BLaER1 treated with 17β-estradiol and CSF1 and Interleukin-3, amounts not matched to agents 10 nM and 100 nM (cell line): ENCODE data around the gene AMZ1.
A peak's percentile ranks its signal among the peaks of the same experiment; 100 is the strongest.

Experiments
- H3K27ac ChIP-seq, 11 experiments: shearing (Covaris generic); formaldehyde crosslinking; 2 replicates each; pipeline ENCODE4 v1.8.1; 2022
- H3K27me3 ChIP-seq, 11 experiments: shearing (Covaris generic); formaldehyde crosslinking; 2 replicates each; pipeline ENCODE4 v1.8.1; 2022
- H3K36me3 ChIP-seq, 11 experiments: shearing (Covaris generic); formaldehyde crosslinking; 2 replicates each; pipeline ENCODE4 v1.8.1; 2022
- H3K4me1 ChIP-seq, 10 experiments: shearing (Covaris generic); formaldehyde crosslinking; 2 replicates each; pipeline ENCODE4 v1.8.1; 2022
- H3K4me2 ChIP-seq, 11 experiments: shearing (Covaris generic); formaldehyde crosslinking; 2 replicates each; pipeline ENCODE4 v1.8.1; 2022
- H3K4me3 ChIP-seq, 10 experiments: shearing (Covaris generic); formaldehyde crosslinking; 2 replicates each; pipeline ENCODE4 v1.8.1; 2022
- H3K9ac ChIP-seq, 11 experiments: shearing (Covaris generic); formaldehyde crosslinking; 2 replicates each; pipeline ENCODE4 v1.8.1; 2022
- H3K9me3 ChIP-seq, 11 experiments: shearing (Covaris generic); formaldehyde crosslinking; replicated peaks in 1 of 11; 2 replicates each; pipeline ENCODE4 v1.8.1; 2022
- H4K20me1 ChIP-seq, 11 experiments: shearing (Covaris generic); formaldehyde crosslinking; 2 replicates each; pipeline ENCODE4 v1.8.1; 2022
- Cebpa-rat ChIP-seq, 11 experiments: shearing (Covaris generic); IDR thresholded peaks; 2 replicates each; pipeline ENCODE4 v1.8.1; 2022

Gene AMZ1

GRCh38 chr7:2711895-2712675 is 24.1 kb downstream of the AMZ1 start:
- Histone ChIP-seq H3K27ac (peak overlapping the region in 8 of 11 experiments; percentile 46 to 83 (median 71); a peak in 16 of 22 replicates), H3K4me1 (peaks cover 82 to 100% (median 96%) of the 10 kb centered on the region in 10 experiments), H3K4me2 (peak overlapping the region; percentile 85 to 98 (median 93)), H4K20me1 (peaks cover 0 to 66% (median 0%) of the 10 kb centered on the region in 11 experiments; a peak in 4 of 22 replicates), H3K4me3 (no peak overlapping the region), H3K9ac (peak overlapping the region in 7 of 11 experiments; percentile 26 to 78 (median 58); a peak in 11 of 22 replicates), H3K9me3 (0 out of 22 replicates have a peak, but pooled peaks cover 0 to 4% (median 0%) of the 10 kb centered on the region in 11 experiments), H3K27me3 (peaks cover 0 to 51% (median 0%) of the 10 kb centered on the region in 11 experiments; a peak in 7 of 22 replicates), H3K36me3 (no peaks in the 10 kb centered on the region)
- TF ChIP-seq Cebpa-rat (IDR thresholded peaks at IDR 0.05) = no peak

- peak overlapping the region in 9 of 11 experiments; percentile 17 to 83 (median 70); a peak in 17 of 22 replicates for H3K27ac ChIP-seq
- H3K4me2 ChIP-seq = peak overlapping the region; percentile 85 to 98 (median 93)
- peak overlapping the region in 5 of 10 experiments; percentile 6 to 40 (median 9); a peak in 4 of 20 replicates for H3K4me3 ChIP-seq
- H3K36me3 ChIP-seq = no peaks in the 10 kb centered on the region
- peaks cover 95 to 100% (median 100%) of the 10 kb centered on the region in 10 experiments for H3K4me1 ChIP-seq
- H3K9me3 ChIP-seq = 0 out of 22 replicates have a peak, but pooled peaks cover 0 to 4% (median 0%) of the 10 kb centered on the region in 11 experiments
- H3K27me3 ChIP-seq = peaks cover 0 to 64% (median 0%) of the 10 kb centered on the region in 11 experiments; a peak in 7 of 22 replicates
- peak overlapping the region in 8 of 11 experiments; percentile 27 to 78 (median 50); a peak in 13 of 22 replicates for H3K9ac ChIP-seq
- peaks cover 0 to 72% (median 0%) of the 10 kb centered on the region in 11 experiments; a peak in 6 of 22 replicates for H4K20me1 ChIP-seq
- TF ChIP-seq Cebpa-rat (IDR thresholded peaks at IDR 0.05) = no peak
These were observed 25.4 kb downstream of the AMZ1 start for GRCh38 chr7:2713370-2713769.

GRCh38 chr7:2713978-2714377 is 26.0 kb downstream of the AMZ1 start:
- H3K4me3 ChIP-seq = peak overlapping the region in 5 of 10 experiments; percentile 6 to 40 (median 9); a peak in 6 of 20 replicates
- H3K9ac ChIP-seq = peak overlapping the region in 8 of 11 experiments; percentile 15 to 78 (median 50); a peak in 12 of 22 replicates
- no peaks in the 10 kb centered on the region for H3K36me3 ChIP-seq
- H3K4me2 ChIP-seq = peak overlapping the region; percentile 85 to 98 (median 93)
- peaks cover 100% of the 10 kb centered on the region in 10 experiments for H3K4me1 ChIP-seq
- 0 out of 22 replicates have a peak, but pooled peaks cover 0 to 4% (median 0%) of the 10 kb centered on the region in 11 experiments for H3K9me3 ChIP-seq
- H3K27ac ChIP-seq = peak overlapping the region in 8 of 11 experiments; percentile 17 to 83 (median 71); a peak in 14 of 22 replicates
- peaks cover 0 to 72% (median 0%) of the 10 kb centered on the region in 11 experiments; a peak in 6 of 22 replicates for H4K20me1 ChIP-seq
- peaks cover 0 to 68% (median 0%) of the 10 kb centered on the region in 11 experiments; a peak in 7 of 22 replicates for H3K27me3 ChIP-seq
- no peak for TF ChIP-seq Cebpa-rat (IDR thresholded peaks at IDR 0.05)

- Histone ChIP-seq H3K36me3 (no peaks in the 10 kb centered on the region; a peak in 1 of 22 replicates), H3K9me3 (0 out of 22 replicates have a peak, but pooled peaks cover 0 to 4% (median 0%) of the 10 kb centered on the region in 11 experiments), H3K27me3 (peaks cover 0 to 74% (median 0%) of the 10 kb centered on the region in 11 experiments; a peak in 7 of 22 replicates), H3K4me1 (peaks cover 97 to 100% (median 100%) of the 10 kb centered on the region in 10 experiments), H3K9ac (peak overlapping the region in 7 of 11 experiments; percentile 15 to 78 (median 58); a peak in 10 of 22 replicates), H3K27ac (peak overlapping the region in 10 of 11 experiments; percentile 12 to 83 (median 68); a peak in 19 of 22 replicates), H3K4me3 (peak overlapping the region in 6 of 10 experiments; percentile 5 to 41 (median 15); a peak in 9 of 20 replicates), H4K20me1 (peaks cover 0 to 71% (median 0%) of the 10 kb centered on the region in 11 experiments; a peak in 6 of 22 replicates), H3K4me2 (peak overlapping the region; percentile 85 to 98 (median 93))
- TF ChIP-seq Cebpa-rat (IDR thresholded peaks at IDR 0.05) = no peak
These were observed 26.6 kb downstream of the AMZ1 start for GRCh38 chr7:2714636-2715035.

- peak in 1 of 11 experiments; percentile 66; a peak in 2 of 22 replicates for TF ChIP-seq Cebpa-rat (IDR thresholded peaks at IDR 0.05)
- peak overlapping the region; percentile 85 to 98 (median 93) for H3K4me2 ChIP-seq
- peaks cover 0 to 66% (median 0%) of the 10 kb centered on the region in 11 experiments; a peak in 7 of 22 replicates for H3K27me3 ChIP-seq
- H3K4me1 ChIP-seq = peaks cover 90 to 100% (median 100%) of the 10 kb centered on the region in 10 experiments
- peak overlapping the region; percentile 12 to 83 (median 65); a peak in 20 of 22 replicates for H3K27ac ChIP-seq
- H4K20me1 ChIP-seq = peaks cover 0 to 72% (median 0%) of the 10 kb centered on the region in 11 experiments; a peak in 6 of 22 replicates
- H3K4me3 ChIP-seq = peak overlapping the region in 7 of 10 experiments; percentile 5 to 41 (median 17); a peak in 8 of 20 replicates
- 0 out of 22 replicates have a peak, but pooled peaks cover 0 to 4% (median 0%) of the 10 kb centered on the region in 11 experiments for H3K9me3 ChIP-seq
- H3K9ac ChIP-seq = peak overlapping the region in 10 of 11 experiments; percentile 28 to 78 (median 58); a peak in 19 of 22 replicates
- H3K36me3 ChIP-seq = peaks cover 0 to 8% (median 0%) of the 10 kb centered on the region in 11 experiments; a peak in 1 of 22 replicates
These were observed 27.6 kb downstream of the AMZ1 start for GRCh38 chr7:2715341-2716231.

GRCh38 chr7:2716488-2716887 is 28.5 kb downstream of the AMZ1 start:
- Histone ChIP-seq H3K9ac (peak overlapping the region in 9 of 11 experiments; percentile 34 to 78 (median 58); a peak in 15 of 22 replicates), H3K27ac (peak overlapping the region in 10 of 11 experiments; percentile 3 to 83 (median 68); a peak in 18 of 22 replicates), H3K4me2 (peak overlapping the region; percentile 85 to 98 (median 93)), H3K4me3 (peak overlapping the region in 2 of 10 experiments; percentile 7 to 41; a peak in 1 of 20 replicates), H3K4me1 (peaks cover 89 to 100% (median 100%) of the 10 kb centered on the region in 10 experiments), H4K20me1 (peaks cover 0 to 73% (median 0%) of the 10 kb centered on the region in 11 experiments; a peak in 5 of 22 replicates), H3K27me3 (peaks cover 0 to 63% (median 0%) of the 10 kb centered on the region in 11 experiments; a peak in 6 of 22 replicates), H3K9me3 (0 out of 22 replicates have a peak, but pooled peaks cover 0 to 4% (median 0%) of the 10 kb centered on the region in 11 experiments), H3K36me3 (peaks cover 0 to 8% (median 0%) of the 10 kb centered on the region in 11 experiments; a peak in 1 of 22 replicates)
- TF ChIP-seq Cebpa-rat (IDR thresholded peaks at IDR 0.05) = no peak

GRCh38 chr7:2716906-2717292 is 28.9 kb downstream of the AMZ1 start:
- Histone ChIP-seq H3K4me1 (peaks cover 85 to 100% (median 100%) of the 10 kb centered on the region in 10 experiments), H3K27ac (peak overlapping the region in 9 of 11 experiments; percentile 45 to 83 (median 70); a peak in 18 of 22 replicates), H3K4me2 (peak overlapping the region; percentile 85 to 98 (median 93)), H3K27me3 (peaks cover 0 to 63% (median 0%) of the 10 kb centered on the region in 11 experiments; a peak in 6 of 22 replicates), H3K9me3 (0 out of 22 replicates have a peak, but pooled peaks cover 0 to 4% (median 0%) of the 10 kb centered on the region in 11 experiments), H3K4me3 (no peak overlapping the region), H3K9ac (peak overlapping the region in 10 of 11 experiments; percentile 39 to 78 (median 58); a peak in 18 of 22 replicates), H3K36me3 (peaks cover 0 to 8% (median 0%) of the 10 kb centered on the region in 11 experiments; a peak in 1 of 22 replicates), H4K20me1 (peaks cover 0 to 73% (median 0%) of the 10 kb centered on the region in 11 experiments; a peak in 5 of 22 replicates)
- no peak for TF ChIP-seq Cebpa-rat (IDR thresholded peaks at IDR 0.05)
